Measurements from ENCODE around the gene CYFIP1. TPM values are rescaled to one million over a fixed set of nuclear protein-coding genes. Genes with fewer than 3 reads are reported as not detected.

The CYFIP1 gene
- total and polyA plus RNA-seq, 9 of the 15 experiments (the other 6 are each of a cell fraction or from before 2014, with no cell fraction given) = 3.8 to 59.8 (median 28.3) TPM

DNA sequence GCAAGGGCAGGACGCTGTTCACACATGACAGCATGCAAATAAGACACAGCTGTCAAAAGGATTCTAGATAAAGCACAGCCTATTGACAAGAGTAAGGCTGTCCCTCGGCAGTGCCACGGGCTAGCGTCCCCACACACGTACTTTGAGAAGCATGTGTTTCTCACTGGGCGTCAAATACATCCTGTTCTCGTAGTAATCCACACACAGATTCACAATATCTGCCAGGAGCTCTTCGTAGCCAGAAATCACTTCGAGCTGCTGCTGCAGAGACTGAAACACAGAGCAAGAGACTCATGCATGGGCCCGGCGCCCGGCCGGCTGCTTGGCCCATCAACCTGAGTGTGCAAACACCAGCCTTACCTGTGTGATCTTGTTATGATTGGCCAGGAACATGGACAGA, 41.1 kb downstream of the CYFIP1 start:
- no peak for TF ChIP-seq FOXA1 (IDR thresholded peaks at IDR 0.05; ENCODE audit: borderline replicate concordance)
- no peak for TF ChIP-seq ZNF134 (CRISPR knock-in tag; conservative IDR thresholded peaks at IDR 0.05)
- no peak for TF ChIP-seq HDAC1 (IDR thresholded peaks at IDR 0.05)
- TF ChIP-seq, protein P1, sequence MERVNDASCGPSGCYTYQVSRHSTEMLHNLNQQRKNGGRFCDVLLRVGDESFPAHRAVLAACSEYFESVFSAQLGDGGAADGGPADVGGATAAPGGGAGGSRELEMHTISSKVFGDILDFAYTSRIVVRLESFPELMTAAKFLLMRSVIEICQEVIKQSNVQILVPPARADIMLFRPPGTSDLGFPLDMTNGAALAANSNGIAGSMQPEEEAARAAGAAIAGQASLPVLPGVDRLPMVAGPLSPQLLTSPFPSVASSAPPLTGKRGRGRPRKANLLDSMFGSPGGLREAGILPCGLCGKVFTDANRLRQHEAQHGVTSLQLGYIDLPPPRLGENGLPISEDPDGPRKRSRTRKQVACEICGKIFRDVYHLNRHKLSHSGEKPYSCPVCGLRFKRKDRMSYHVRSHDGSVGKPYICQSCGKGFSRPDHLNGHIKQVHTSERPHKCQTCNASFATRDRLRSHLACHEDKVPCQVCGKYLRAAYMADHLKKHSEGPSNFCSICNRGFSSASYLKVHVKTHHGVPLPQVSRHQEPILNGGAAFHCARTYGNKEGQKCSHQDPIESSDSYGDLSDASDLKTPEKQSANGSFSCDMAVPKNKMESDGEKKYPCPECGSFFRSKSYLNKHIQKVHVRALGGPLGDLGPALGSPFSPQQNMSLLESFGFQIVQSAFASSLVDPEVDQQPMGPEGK (CRISPR knock-in tag; IDR thresholded peaks at IDR 0.05; ENCODE audit: borderline replicate concordance) = no peak
- TF ChIP-seq CREB3L1 (IDR thresholded peaks at IDR 0.05; ENCODE audit: borderline replicate concordance, low read depth) = no peak
- TF ChIP-seq, protein P2, sequence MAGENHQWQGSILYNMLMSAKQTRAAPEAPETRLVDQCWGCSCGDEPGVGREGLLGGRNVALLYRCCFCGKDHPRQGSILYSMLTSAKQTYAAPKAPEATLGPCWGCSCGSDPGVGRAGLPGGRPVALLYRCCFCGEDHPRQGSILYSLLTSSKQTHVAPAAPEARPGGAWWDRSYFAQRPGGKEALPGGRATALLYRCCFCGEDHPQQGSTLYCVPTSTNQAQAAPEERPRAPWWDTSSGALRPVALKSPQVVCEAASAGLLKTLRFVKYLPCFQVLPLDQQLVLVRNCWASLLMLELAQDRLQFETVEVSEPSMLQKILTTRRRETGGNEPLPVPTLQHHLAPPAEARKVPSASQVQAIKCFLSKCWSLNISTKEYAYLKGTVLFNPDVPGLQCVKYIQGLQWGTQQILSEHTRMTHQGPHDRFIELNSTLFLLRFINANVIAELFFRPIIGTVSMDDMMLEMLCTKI (IDR thresholded peaks at IDR 0.05; ENCODE audit: partially characterized antibody) = no peak
- POLR2A ChIA-PET = interaction anchor here (0.8 kb wide), 2 partner anchors 16 to 29 kb away, joined by 3 read pairs; no protein-coding TSS in a partner anchor
- peaks cover 0 to 12% of the 10 kb centered on the region in 2 experiments; a peak in 3 of 5 replicates for H3K4me1 ChIP-seq (replicated peaks in 1 of 2; ENCODE audit: control insufficient read depth in 2 of 2, insufficient read depth in 2 of 2, low read length in 2 of 2)
- BruUV-seq (replicated peaks) = no TSS peak
- no peaks in the 10 kb centered on the region for H3K9me1 ChIP-seq (ENCODE audit: control insufficient read depth, insufficient read depth, low read length)
- no peaks in the 10 kb centered on the region for H3K79me2 ChIP-seq (ENCODE audit: control insufficient read depth, insufficient read depth, low read length)
- DNase-seq (ENCODE audit: extremely low read depth in 1 of 4, low spot score in 3 of 4) (no peak), FAIRE-seq (no peak), ATAC-seq (no peak)
- no peak overlapping the region for H3K4me3 ChIP-seq
- no peaks in the 10 kb centered on the region for H3K9me3 ChIP-seq (replicated peaks; ENCODE audit: control insufficient read depth, insufficient read depth, low read depth, low read length)
- CTCF ChIA-PET (ENCODE audit: low intra/inter-chr PET ratio) = no interaction called here
- H4K20me1 ChIP-seq (replicated peaks; ENCODE audit: control insufficient read depth, insufficient read depth, low read length) = no peaks in the 10 kb centered on the region
- peaks cover 40% of the 10 kb centered on the region for H3K36me3 ChIP-seq (ENCODE audit: control insufficient read depth, insufficient read depth, low read length)
- 89% methylated on average over 12 of the region's 13 CpGs for WGBS (ENCODE audit: insufficient coverage, low coverage, missing lambda C conversion rate)
- intact Hi-C loops (cut with micrococcal nuclease) = no loop called here
- no peak overlapping the region for H3K27ac ChIP-seq (ENCODE audit: extremely low read depth, low read depth, low read length)
- no peak overlapping the region for H3K4me2 ChIP-seq (ENCODE audit: insufficient read depth, low read length)
- no peak overlapping the region for H3K9ac ChIP-seq (ENCODE audit: insufficient read depth in 1 of 2, low read depth in 2 of 2, low read length in 2 of 2)
- no peaks in the 10 kb centered on the region for H3K27me3 ChIP-seq (ENCODE audit: control insufficient read depth in 2 of 2, insufficient read depth in 2 of 2, low read length in 2 of 2)
- H2AFZ ChIP-seq (ENCODE audit: low read depth, low read length) = no peak overlapping the region
- in situ Hi-C loops (cut with MboI) = no loop called here

Data from K562 (cell line).